Kidney (tissue), 14 donors: ENCODE data around the gene MUC5AC. TPM values are rescaled to one million over a fixed set of nuclear protein-coding genes. Genes with fewer than 3 reads are reported as not detected.

Source experiments
- DNase-seq, 5 donors: peaks; one replicate each; pipeline ENCODE4 v3.0.0-alpha.2; 2013 to 2020
- FAIRE-seq: peaks from 2 replicates; lab custom pipeline; 2012; peaks lifted over from hg19 to GRCh38; lab: Jason Lieb, UNC
- H3K27ac ChIP-seq, 2 donors: one replicate each; pipeline ENCODE4 v1.7.0; 2013; ENCODE audit warnings: low read depth in 2 of 2, low read length in 2 of 2, inconsistent platforms in 1 of 2
- H3K27me3 ChIP-seq: one replicate; pipeline ENCODE4 v1.7.1; 2013; ENCODE audit warnings: low read length, inconsistent platforms; ENCODE audit not compliant: control insufficient read depth, insufficient read depth
- H3K36me3 ChIP-seq, 3 donors: one replicate each; pipeline versions ENCODE4 v1.7.0 to v1.7.1; 2013; ENCODE audit warnings: low read length in 3 of 3, control low read depth in 1 of 3, inconsistent platforms in 1 of 3; ENCODE audit not compliant: insufficient read depth in 3 of 3, control insufficient read depth in 2 of 3
- H3K4me1 ChIP-seq, 3 donors: one replicate each; pipeline versions ENCODE4 v1.7.0 to v1.7.1; 2013; ENCODE audit warnings: low read length in 3 of 3, inconsistent platforms in 1 of 3, low read depth in 1 of 3; ENCODE audit not compliant: control insufficient read depth in 2 of 3, insufficient read depth in 2 of 3
- H3K4me3 ChIP-seq, 3 donors: one replicate each; pipeline versions ENCODE4 v1.7.0 to v1.8.1; 2013; ENCODE audit warnings: low read length in 3 of 3, control low read depth in 1 of 3, inconsistent platforms in 1 of 3
- H3K9ac ChIP-seq, 3 donors: one replicate each; pipeline versions ENCODE4 v1.7.0 to v1.7.1; 2013; ENCODE audit warnings: low read length in 3 of 3, control low read depth in 1 of 3, inconsistent platforms in 1 of 3
- H3K9me3 ChIP-seq, 3 donors: one replicate each; pipeline versions ENCODE4 v1.7.0 to v1.7.1; 2013; ENCODE audit warnings: low read length in 3 of 3, control low read depth in 1 of 3, inconsistent platforms in 1 of 3; ENCODE audit not compliant: control insufficient read depth in 2 of 3, insufficient read depth in 1 of 3
- CTCF ChIP-seq: IDR thresholded peaks from 3 replicates; pipeline ENCODE4 v1.5.1; 2012; ENCODE audit warnings: mild to moderate bottlenecking, moderate library complexity, borderline replicate concordance; ENCODE audit not compliant: insufficient read depth; ENCODE audit errors: extremely low read depth
- intact Hi-C: fragments of 100-400 bp; cut with DNase I; formaldehyde crosslinking; loops from one replicate; pipeline ENCODE4 v1.11.1; 2022
- polyA plus RNA-seq: library from polyadenylated mRNA; stranded (reverse); fragments of 350-450 nt; fragmentation: Illumina TruSeq; extraction: RNeasy Lipid Tissue Mini Kit (QIAGEN cat#74804); gene quantifications from one replicate; pipeline ENCODE4 v1.2.3, GENCODE V29; 2014; ENCODE audit warnings: low read depth, low replicate concordance; ENCODE audit not compliant: insufficient read depth
- total RNA-seq: library from RNA; stranded (reverse); fragmentation: NEBNext Ultra II Directional; extraction: Animal tissue kit (Norgen Biotek cat#: 25700); gene quantifications from one replicate; pipeline ENCODE4 v1.2.1, GENCODE V29; 2021
- donor health status: control.
- donor health status: control.
- donor health status: control.
- donor health status: control.
- donor health status: control.
- donor health status: DM: yes; HTN: yes; CAD: no.
- donor health status: Normal renal cell carcinoma (clear cell type).

The MUC5AC gene
- total and polyA plus RNA-seq, 2 donors from 2014 or later = 0.03 TPM; not detected in 1

DNA sequence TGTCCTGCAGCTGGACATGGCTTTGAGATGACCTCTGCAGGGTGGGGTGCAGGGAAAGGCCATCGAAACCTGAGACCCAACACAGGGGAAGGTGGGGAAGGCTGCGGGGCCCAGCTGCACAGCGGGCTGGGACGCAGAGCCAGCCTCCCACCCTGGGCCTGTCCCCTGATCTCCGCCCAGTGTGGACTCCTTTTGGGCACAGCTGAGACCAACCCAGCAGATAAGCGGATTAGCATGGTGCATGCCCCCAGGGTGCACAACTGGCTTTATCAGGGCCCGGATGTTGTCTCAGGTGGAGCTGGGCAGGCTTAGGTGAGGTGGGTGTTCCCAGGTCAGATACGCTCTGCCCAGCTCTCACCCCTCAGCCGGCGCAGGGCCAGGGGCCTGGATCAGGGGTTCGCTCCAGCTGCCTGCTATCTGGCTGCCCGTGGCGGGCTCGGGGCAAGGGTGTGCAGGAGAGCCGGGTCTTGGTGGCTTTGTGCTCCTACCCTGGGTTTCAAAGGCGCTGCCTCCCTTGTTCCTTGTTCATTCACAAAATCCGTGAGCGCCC, 28.1 kb upstream of the MUC5AC start:
- DNase-seq = peak in 2 of 5 donors; percentile 48 to 59
- FAIRE-seq = no peak
- Histone ChIP-seq H3K9me3 (peaks cover 0 to 12% (median 8%) of the 10 kb centered on the region in 3 donors), H3K4me3 (no peak overlapping the region), H3K27me3 (no peaks in the 10 kb centered on the region), H3K36me3 (no peaks in the 10 kb centered on the region), H3K9ac (no peak overlapping the region), H3K4me1 (no peaks in the 10 kb centered on the region), H3K27ac (no peak overlapping the region)
- TF ChIP-seq CTCF = no peak
- intact Hi-C loops = no loop called here

DNA sequence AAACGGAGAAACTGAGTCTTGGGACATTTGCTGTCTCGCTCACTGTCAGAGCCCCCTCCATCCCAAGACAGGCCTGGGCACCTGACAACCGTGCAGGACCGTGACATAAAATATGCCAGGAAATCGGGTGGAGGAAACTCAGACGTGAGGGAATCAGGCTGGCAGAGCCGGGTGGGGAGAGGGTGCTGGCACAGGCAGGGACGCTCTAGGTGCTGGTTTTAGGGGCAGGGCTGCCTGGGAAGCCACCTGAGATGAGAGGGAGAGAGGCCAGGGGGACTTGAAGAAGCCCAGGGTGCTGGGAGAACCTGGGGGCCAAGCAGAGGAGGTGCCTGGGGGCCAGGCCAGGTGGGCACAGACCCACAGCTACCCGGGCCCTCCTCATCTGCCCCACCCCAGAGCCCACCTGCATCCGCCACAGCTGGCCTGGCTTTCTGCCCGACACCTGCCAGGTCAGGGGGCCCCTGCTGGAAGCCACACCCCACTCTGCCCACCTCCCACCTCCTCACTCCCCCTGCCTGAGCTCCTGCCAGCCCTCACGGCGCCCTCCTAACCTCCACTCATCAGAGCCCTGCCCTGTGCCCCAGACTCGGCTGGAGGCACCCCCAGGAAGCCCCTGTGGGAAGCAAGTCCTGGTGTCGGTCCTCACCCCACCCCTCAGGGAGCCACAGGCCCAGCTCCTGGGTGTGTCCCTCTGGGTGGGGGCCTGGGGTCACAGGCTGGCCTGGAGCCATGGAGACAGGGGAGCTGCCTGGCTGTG, 27.3 kb upstream of the MUC5AC start:
- Histone ChIP-seq H3K9ac (no peak overlapping the region), H3K27ac (no peak overlapping the region), H3K4me3 (no peak overlapping the region), H3K4me1 (no peaks in the 10 kb centered on the region), H3K9me3 (peaks cover 0 to 16% (median 13%) of the 10 kb centered on the region in 3 donors), H3K36me3 (no peaks in the 10 kb centered on the region), H3K27me3 (no peaks in the 10 kb centered on the region)
- intact Hi-C loops = no loop called here
- DNase-seq = peak in 3 of 5 donors; percentile 10 to 57 (median 45)
- TF ChIP-seq CTCF = no peak
- no peak for FAIRE-seq

GRCh38 chr11:1131033-1131911, 26.5 kb upstream of the MUC5AC start:
- no peak overlapping the region for H3K27ac ChIP-seq
- no peak for FAIRE-seq
- DNase-seq = peak in 2 of 5 donors; percentile 9 to 46

More at GRCh38 chr11:1131033-1131911, 26.5 kb upstream of the MUC5AC start:
- H3K9ac ChIP-seq = no peak overlapping the region
- intact Hi-C loops = no loop called here
- no peaks in the 10 kb centered on the region for H3K27me3 ChIP-seq
- no peak overlapping the region for H3K4me3 ChIP-seq
- no peaks in the 10 kb centered on the region for H3K36me3 ChIP-seq
- TF ChIP-seq CTCF = no peak
- peaks cover 0 to 16% (median 13%) of the 10 kb centered on the region in 3 donors for H3K9me3 ChIP-seq
- H3K4me1 ChIP-seq = no peaks in the 10 kb centered on the region
